HG02798 (cell line): ENCODE data around the gene DOCK10.
"Not testable (repeated sequence)": the region's sequence is repeated elsewhere in the genome, so short reads cannot be mapped to it uniquely, and the experiment has no call there.

ENCODE experiments used
- ATAC-seq: cut with Tn5 transposase; IDR thresholded peaks from one replicate; pipeline ENCODE4 v1.9.1; 2021; ENCODE audit warnings: mild to moderate bottlenecking; ENCODE audit not compliant: unreplicated experiment, poor library complexity

Gene DOCK10

GRCh38 chr2:225041851-225042799 lies at the start of gene DOCK10:
TSS of gene DOCK10 (minus strand) at chr2:225042468. CDS start at chr2:225042374, 94 bp downstream.
- ATAC-seq: peak; percentile 27

GRCh38 chr2:225091336-225091735 lies 49.1 kb upstream of the DOCK10 start:
- ATAC-seq: no peak

- ATAC-seq: no peak
Measured at GRCh38 chr2:225090746-225091145, 48.5 kb upstream of the DOCK10 start.

GRCh38 chr2:225086915-225087314 lies 44.6 kb upstream of the DOCK10 start:
- no peak for ATAC-seq

DNA sequence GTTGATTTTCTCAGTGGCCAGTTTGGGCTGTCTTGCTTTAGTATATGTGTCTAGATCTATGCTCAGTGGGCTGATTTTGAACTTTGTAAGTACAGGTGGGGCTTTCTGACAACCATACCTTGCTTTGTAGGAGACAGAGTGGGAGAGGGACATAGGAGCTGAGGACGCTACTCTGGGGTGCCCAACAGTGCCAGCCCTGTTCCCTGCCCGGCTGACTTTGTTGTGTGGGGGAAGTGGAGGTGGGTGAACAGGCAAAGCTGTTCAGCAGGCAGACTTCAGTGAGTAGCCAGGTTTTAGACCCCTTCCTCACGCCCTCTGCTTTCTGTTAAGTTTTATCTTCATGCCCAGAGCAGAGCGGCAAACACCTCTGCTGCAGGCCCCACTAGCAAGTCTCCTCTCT lies 44.2 kb upstream of the DOCK10 start:
- no peak for ATAC-seq

GRCh38 chr2:225083276-225083675 lies 41.0 kb upstream of the DOCK10 start:
- ATAC-seq: no peak

DNA sequence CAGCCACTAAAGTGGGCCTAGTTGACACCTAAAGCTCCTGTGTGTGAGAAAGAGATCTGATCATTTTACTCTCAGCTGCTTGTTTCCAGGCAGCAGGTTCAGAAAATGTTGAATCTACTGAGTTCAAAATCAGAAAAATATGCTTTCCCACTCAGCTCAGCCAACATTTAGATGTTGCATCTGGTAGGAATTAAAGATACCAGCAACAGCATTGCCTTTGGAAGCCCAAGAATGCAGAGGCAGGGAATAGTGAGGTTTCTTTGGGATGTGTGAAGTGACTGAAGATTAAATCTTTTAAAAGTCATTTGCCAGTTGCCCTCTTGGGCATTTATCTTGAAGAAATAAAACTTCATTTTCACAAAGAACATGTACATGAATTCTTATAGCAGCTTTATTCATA lies 33.9 kb upstream of the DOCK10 start:
- ATAC-seq: no peak

DNA sequence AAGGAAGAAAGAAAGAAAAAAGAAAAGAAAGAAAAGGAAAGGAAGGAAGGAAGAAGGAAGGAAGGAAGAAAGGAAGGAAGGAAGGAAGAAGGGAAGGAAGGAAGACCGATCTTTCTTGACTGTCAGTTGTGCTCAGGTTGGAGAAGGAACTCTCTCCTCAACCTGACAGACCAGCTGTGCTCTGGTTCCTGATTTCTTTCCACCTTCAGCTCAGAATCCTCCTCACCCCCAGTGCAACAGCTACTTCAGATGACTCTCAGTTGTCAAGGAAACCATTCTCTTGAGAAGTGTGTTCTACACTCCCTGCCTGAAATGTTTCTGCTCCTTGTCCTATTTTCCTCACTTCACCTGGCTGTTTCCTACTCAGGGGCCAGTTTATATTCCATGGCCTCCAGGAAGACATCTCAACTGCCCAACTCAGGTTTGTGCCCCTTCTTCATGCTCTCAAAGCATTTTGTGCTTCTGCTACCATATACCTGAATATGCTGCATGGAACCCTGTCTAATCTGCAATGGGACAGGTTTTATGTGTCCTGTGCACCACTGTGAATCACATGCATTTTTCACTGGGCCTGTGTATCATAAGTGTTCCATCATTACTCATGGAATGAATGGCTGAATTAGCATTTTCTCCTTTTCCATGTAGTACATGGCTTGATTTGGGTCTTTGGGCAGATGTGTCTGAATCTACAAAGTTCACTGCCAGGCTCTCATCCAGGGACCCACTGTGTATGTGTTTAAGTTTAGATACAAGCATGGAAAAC lies 32.8 kb upstream of the DOCK10 start:
- ATAC-seq: no peak

DNA sequence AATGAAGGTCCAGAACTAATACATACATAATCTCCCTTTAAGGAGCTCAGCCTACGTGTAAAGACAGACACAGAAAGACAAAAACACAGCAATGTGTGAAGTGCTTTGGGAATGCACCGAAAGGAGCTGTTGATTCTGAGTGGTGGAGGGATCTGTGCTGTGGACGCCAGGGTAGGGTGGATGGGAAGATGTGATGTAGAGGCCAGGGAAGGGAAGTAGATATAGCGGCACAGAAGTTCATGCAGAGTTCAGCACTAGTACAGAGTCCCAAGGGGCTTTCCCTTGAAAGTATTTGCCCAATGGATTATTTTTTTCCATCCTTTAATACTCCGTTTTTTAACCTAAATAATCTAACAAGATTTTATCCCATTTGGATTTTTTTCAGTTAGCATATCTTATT lies 32.1 kb upstream of the DOCK10 start:
- ATAC-seq: no peak

DNA sequence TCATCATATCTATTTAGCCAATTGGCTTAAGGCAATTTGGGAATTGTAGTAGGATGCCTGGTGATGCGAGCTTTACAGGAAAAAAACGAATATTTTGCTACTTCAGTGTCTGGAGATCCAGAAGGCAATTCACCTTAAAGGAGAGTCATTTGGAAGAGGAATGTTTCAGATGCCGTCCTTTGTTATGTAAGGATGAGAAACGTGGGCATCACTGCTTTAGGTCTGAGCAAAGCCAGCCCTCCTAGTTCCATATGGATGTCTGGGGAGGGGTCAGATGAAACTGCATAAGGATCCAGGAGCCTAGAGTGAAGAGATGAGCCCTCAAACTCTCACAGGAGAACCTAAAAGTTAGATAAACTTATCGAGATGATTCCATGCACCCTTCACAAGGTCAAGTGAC lies 30.9 kb upstream of the DOCK10 start:
- no peak for ATAC-seq

GRCh38 chr2:225072444-225072843 lies 30.2 kb upstream of the DOCK10 start:
- no peak for ATAC-seq

DNA sequence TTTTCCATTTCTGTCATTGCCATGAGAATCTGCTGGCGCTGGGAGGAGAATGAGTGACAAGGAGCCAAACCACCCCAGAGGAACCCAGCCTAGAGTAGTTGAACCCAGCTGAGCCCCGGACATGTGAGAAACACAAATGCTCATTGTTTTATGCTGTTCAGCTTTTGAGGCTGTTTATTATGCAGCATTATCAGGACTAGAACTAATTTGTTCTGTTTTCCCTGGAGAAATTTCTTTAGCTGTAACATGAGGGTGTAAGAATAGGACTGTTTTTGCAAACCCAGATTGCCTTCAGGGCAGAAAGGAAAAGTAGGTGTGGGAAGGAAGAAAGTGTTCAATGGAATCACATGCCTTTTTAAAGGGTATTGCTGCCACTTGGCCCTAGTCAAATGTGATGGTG lies 28.5 kb upstream of the DOCK10 start:
- no peak for ATAC-seq

DNA sequence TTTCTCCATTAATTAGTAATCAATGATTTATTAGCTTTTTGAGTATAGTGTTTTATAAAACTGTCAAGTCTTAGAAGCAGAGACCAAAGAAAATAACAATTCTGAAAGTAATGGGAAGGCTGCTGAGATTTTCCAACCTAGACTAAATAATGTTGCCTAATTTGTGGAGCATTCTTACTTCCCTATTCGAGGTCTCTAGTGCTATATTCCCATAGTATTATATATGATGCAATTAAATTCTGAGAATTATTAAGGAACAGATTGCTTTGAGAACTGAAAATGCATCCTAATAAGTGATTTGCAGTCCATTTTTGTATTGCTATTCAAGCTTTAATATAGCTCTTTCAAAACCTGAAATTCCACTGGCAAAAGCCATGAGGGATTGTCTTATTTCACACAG lies 27.7 kb upstream of the DOCK10 start:
- ATAC-seq: no peak

DNA sequence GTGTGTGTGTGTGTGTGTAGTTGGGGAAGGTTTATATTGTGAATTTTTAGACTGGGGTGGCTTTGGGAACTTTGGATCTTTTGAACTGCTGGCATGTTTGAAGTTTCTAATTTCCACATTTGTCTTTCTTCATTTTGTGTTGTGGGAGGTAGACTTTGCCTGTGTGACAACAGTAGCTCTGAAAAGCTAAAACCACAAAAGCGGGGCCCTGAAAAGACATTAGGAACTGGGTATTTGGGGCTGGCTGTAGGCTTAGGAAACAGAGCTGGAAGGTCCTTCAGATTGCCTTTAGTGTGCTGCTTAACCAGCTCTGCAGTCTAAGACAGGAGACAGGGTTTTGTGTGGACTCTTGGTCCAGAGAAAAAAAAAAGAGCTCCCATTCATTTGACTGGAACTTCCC lies 27.2 kb upstream of the DOCK10 start:
- no peak for ATAC-seq

- ATAC-seq: no peak
Measured at GRCh38 chr2:225065882-225066281, 23.6 kb upstream of the DOCK10 start.

DNA sequence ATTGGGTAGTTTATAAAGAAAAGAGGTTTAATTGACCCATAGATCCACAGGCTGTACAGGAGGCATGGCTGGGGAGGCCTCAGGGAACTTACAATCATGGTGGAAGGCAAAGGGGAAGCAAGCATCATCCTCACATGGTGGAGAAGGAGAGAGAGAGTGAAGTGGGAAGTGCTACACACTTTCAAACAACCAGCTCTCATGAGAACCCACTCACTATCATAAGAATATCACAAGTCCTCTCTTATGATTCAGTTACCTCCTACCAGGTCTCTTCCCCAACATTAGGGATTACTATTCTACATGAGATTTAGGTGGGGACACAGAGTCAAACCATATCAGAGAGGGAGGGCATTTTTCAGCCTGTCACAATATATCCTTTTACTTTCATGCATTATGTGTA lies 22.7 kb upstream of the DOCK10 start:
- no peak for ATAC-seq

DNA sequence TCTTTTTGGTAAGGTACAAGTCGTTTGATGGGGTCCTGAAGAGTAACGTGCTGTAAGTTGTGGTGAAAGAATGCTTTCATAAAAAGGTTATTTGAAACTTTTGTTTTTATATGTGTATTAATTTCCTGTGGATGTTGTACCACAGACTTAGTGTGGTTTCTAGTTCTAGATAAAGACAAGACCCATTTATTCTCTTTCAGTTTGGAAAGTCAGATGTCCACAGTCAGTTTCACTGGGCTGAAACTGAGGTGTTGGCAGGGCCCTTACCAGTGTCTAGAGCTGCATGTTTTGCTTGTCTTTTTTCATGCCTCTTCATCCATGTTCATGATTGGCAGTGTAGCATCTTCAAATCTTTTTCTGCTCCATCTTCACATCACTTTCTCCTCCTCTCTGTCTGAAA lies 22.1 kb upstream of the DOCK10 start:
- ATAC-seq: no peak

DNA sequence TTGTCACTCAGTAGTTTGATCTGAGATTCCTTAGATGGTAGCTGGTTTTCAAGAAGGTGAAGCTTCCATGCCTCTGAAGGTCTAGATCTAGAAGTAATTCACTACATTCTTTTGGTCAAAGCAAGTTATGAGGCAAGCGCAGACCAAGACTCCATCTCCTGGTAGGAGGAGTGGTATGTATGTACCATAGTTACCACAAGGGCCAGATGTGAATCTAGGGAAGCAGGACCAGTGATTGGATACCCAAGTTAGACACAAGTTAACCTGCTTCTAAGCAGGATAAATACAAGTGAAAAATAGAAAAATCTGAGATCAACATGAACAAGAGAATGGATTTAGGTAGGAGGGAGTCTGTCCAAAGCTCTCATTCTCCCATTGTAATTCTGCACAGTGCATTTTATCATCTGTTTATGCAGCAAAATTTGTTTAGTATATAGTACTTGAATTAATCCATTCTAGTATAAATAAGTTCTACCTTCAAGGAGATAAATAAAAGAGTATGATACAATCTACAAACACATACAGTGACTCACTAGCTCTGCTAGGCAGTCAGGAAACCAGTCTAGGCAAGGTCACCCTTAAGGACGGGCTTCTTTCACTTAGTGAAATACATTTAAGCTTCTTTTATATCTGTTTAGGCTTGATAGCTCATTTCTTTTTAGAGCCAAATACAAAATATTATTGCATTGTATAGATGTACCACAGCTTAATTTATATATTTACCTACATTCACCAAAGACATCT lies 14.2 kb upstream of the DOCK10 start:
- no peak for ATAC-seq

DNA sequence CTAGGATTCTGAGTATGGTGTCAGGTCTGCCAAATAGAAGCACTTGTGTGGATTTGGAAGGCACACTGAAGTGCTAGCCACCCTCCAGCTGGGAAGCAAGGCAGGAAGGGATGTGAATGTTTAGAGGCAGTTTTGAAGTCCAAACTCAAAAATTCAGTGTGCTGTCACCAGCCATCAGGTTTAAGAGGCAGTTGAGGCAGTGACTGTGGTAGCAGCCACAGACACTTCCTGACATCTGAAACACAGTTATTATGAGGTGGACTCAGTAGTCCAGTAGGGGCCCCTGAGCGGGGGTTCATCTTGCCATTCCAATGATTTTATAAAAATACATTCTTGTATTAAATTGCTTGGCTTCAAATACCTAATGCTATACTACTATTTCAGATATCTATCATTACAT lies 13.4 kb upstream of the DOCK10 start:
- ATAC-seq: no peak

- peak; percentile 72 for ATAC-seq
Measured at GRCh38 chr2:225052703-225053102, 10.4 kb upstream of the DOCK10 start.

GRCh38 chr2:225047502-225047901 lies 5.2 kb upstream of the DOCK10 start:
- not testable (repeated sequence) for ATAC-seq
